D721Med (cell line): ENCODE data around the gene TMEM123.
"Not testable (repeated sequence)": the region's sequence is repeated elsewhere in the genome, so short reads cannot be mapped to it uniquely, and the experiment has no call there.

ENCODE experiments used
- DNase-seq: peaks from one replicate; pipeline ENCODE4 v3.0.0; 2011; ENCODE audit warnings: low spot score; ENCODE audit not compliant: insufficient read length
- FAIRE-seq: peaks from 2 replicates; lab custom pipeline; 2011; peaks lifted over from hg19 to GRCh38; lab: Jason Lieb, UNC
- CTCF ChIP-seq: IDR thresholded peaks from 2 replicates; pipeline ENCODE4 v1.5.1; 2012; ENCODE audit warnings: mild to moderate bottlenecking, control low read depth; ENCODE audit not compliant: insufficient read depth; ENCODE audit errors: missing control alignments

TMEM123 gene

GRCh38 chr11:102375720-102376399, 76.7 kb downstream of the TMEM123 start:
- FAIRE-seq (no peak), DNase-seq (no peak)

GRCh38 chr11:102374633-102375424, 77.7 kb downstream of the TMEM123 start:
- not testable (repeated sequence) for DNase-seq, FAIRE-seq

More at GRCh38 chr11:102375720-102376399, 76.7 kb downstream of the TMEM123 start:
- TF ChIP-seq CTCF: no peak

DNA sequence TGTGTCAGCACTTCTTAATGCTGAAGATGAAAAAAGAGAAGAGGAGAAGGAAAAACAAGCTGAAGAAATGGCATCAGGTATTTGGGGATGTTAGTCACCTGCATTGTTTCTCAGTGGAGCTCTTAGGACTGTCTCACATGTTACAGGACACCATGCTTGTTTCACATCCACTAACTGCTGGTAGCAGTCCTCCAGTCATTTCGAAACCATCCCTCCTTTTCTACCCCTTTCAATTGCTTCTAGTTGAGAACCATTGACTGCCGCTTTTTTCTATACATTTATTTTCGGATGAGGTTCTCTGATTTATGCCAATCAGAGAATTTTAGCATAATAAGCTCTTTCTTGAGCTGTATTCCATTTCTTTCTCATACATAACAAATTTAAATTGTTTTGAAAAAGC, 84.1 kb downstream of the TMEM123 start:
- DNase-seq (no peak), FAIRE-seq (no peak)
- no peak for TF ChIP-seq CTCF

DNA sequence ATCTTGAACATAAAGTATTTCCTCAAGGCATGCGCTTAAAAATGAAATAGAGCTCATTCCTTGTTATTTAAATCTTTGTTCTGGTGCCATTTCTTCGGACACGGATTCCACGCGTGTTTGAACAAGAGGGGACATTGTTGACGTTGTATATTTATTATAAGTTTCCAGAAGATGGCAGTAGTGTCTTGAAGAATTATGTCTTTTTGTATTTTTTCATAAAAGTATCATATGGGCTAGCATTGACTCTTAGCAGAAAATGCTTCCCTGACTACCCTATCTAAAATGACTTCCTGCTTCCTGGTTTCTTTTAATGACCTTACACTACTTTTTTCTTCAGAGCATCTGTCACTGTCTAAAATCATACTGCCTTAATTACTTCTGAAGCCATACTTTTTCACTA, 85.2 kb downstream of the TMEM123 start:
- DNase-seq: no peak
- FAIRE-seq: no peak
- peak; percentile 20 for TF ChIP-seq CTCF

DNA sequence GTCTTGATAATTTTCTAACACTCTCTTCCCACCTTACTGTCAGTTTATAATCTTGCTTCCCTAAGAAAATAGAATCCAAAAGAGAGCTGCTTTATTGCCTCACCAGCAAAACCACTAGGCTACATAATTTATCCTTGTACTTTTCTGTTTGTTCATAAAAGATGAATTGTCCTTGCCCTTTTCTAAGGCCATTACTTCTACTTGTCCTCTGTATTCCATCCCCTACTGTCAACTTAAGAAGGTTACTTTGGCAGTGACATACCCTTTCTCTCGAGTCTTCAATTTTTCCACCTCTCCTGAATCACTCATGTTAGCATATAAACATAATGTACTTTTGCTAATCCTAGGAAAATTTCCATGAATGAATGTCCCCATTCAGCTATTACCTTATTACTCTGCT, 87.6 kb downstream of the TMEM123 start:
- no peak for FAIRE-seq
- no peak for TF ChIP-seq CTCF
- DNase-seq: no peak

DNA sequence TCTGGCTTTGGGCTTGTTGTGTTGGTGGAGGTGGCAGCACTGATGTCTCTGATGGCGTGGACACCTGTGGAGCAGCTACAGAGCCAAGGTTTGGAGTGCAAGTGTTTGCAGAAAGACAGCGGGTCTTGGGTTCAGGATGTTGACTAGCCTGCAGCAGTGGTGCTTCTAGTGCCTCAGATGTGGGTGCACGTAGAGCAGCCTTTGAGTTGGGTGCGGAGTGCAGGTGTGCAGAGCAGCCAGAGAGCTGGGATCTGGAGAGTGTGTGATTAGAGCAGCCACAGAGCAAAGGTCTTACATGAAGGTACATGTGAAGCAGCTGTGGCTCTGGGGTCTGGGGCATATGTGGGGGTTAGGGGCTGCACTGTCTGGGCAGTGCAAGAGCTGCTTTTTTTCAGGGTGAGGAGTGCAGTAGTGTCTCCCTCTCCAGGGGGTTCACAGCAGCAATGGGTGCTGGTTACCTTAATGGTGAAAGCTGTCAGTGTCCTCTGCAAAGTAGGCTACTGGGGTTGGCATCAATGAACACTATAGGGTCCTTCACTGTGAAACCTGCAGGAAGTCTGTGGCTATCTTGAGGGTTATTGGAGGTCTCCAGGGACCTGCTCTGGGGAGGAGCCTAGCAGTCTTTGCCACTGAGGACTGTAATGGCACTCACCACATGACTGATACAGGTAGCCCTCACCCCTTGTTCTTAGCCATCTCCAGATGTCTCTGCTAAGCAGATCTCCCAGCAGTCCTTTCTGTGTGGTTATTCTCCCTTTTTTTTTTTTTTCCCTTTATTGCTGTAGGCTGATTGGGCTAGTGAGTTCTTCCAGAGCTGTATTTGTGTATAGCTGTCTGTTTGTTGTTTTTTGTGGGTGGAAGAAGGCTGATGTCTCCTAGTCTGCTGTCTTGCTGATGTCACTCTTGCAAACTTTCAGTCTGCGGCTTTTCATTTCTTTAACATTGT, 91.2 kb downstream of the TMEM123 start:
- TF ChIP-seq CTCF: no peak
- FAIRE-seq (no peak), DNase-seq (no peak)

GRCh38 chr11:102360681-102361080, 91.9 kb downstream of the TMEM123 start:
- DNase-seq (no peak), FAIRE-seq (no peak)
- no peak for TF ChIP-seq CTCF
